Measurements from ENCODE around the gene IFT88.

The IFT88 gene

GRCh38 chr13:20566898-20567874 is at the start of gene IFT88:
IFT88 (plus strand) TSS chr13:20567157; CDS start chr13:20574386, 7,229 bp downstream.
- peak; percentile 93 for DNase-seq (ENCODE audit: low spot score)

- no peak for DNase-seq (ENCODE audit: low spot score)
Measured at GRCh38 chr13:20518660-20519100, 48.3 kb upstream of the IFT88 start.

- DNase-seq (ENCODE audit: low spot score), result no peak
Measured at GRCh38 chr13:20519875-20520274, 47.1 kb upstream of the IFT88 start.

GRCh38 chr13:20521364-20522115 is 45.4 kb upstream of the IFT88 start:
- DNase-seq (ENCODE audit: low spot score), result no peak

- DNase-seq (ENCODE audit: low spot score), result no peak
Measured at GRCh38 chr13:20525144-20525600, 41.8 kb upstream of the IFT88 start.

GRCh38 chr13:20525601-20526544 is 41.1 kb upstream of the IFT88 start, which contains the start of gene CRYL1:
CRYL1 (minus strand) TSS chr13:20525857; CDS start chr13:20525794, 63 bp downstream.
- DNase-seq (ENCODE audit: low spot score), result peak; percentile 89

- DNase-seq (ENCODE audit: low spot score), result no peak
Measured at GRCh38 chr13:20526664-20527063, 40.3 kb upstream of the IFT88 start.

GRCh38 chr13:20528452-20528851 is 38.5 kb upstream of the IFT88 start:
- no peak for DNase-seq (ENCODE audit: low spot score)

GRCh38 chr13:20534038-20534608 is 32.8 kb upstream of the IFT88 start:
- DNase-seq (ENCODE audit: low spot score), result no peak

GRCh38 chr13:20536992-20537391 is 30.0 kb upstream of the IFT88 start:
- no peak for DNase-seq (ENCODE audit: low spot score)

- no peak for DNase-seq (ENCODE audit: low spot score)
Measured at GRCh38 chr13:20544201-20544923, 22.6 kb upstream of the IFT88 start.

- no peak for DNase-seq (ENCODE audit: low spot score)
Measured at GRCh38 chr13:20546556-20546955, 20.4 kb upstream of the IFT88 start.

GRCh38 chr13:20547479-20547908 is 19.5 kb upstream of the IFT88 start:
- DNase-seq (ENCODE audit: low spot score), result no peak

GRCh38 chr13:20550799-20551198 is 16.2 kb upstream of the IFT88 start:
- no peak for DNase-seq (ENCODE audit: low spot score)

GRCh38 chr13:20553311-20553710 is 13.6 kb upstream of the IFT88 start:
- no peak for DNase-seq (ENCODE audit: low spot score)

- no peak for DNase-seq (ENCODE audit: low spot score)
Measured at GRCh38 chr13:20558982-20559381, 8.0 kb upstream of the IFT88 start.

- no peak for DNase-seq (ENCODE audit: low spot score)
Measured at GRCh38 chr13:20559659-20560356, 7.1 kb upstream of the IFT88 start.

- no peak for DNase-seq (ENCODE audit: low spot score)
Measured at GRCh38 chr13:20561741-20562140, 5.2 kb upstream of the IFT88 start.

GRCh38 chr13:20565115-20565736 is 1.7 kb upstream of the IFT88 start:
- DNase-seq (ENCODE audit: low spot score), result no peak

Measured in AG08396 (cell line).